Gastrocnemius medialis (tissue), 4 donors: ENCODE data around the gene ZDHHC7.

ENCODE experiments used
- POLR2A ChIP-seq, 2 donors: fragments of 450-650 bp; IDR thresholded peaks; one replicate each; pipeline ENCODE4 v1.6.1; 2017; ENCODE audit warnings: antibody characterized with exemption in 2 of 2, mild to moderate bottlenecking in 2 of 2, moderate library complexity in 2 of 2
- TF ChIP-seq, protein P1 (sequence below), 5 experiments: fragments of 450-650 bp in 3 of 5; fragments of 200-600 bp in 2 of 5; sonication (generic) in 2 of 5; IDR thresholded peaks in 4 of 5; conservative IDR thresholded peaks in 1 of 5; 1 replicate in 4 of 5; 2 replicates in 1 of 5; pipeline ENCODE4 v1.5.1; 2016 to 2019; ENCODE audit warnings: antibody characterized with exemption in 5 of 5, mild to moderate bottlenecking in 3 of 5, moderate library complexity in 3 of 5

DNA sequence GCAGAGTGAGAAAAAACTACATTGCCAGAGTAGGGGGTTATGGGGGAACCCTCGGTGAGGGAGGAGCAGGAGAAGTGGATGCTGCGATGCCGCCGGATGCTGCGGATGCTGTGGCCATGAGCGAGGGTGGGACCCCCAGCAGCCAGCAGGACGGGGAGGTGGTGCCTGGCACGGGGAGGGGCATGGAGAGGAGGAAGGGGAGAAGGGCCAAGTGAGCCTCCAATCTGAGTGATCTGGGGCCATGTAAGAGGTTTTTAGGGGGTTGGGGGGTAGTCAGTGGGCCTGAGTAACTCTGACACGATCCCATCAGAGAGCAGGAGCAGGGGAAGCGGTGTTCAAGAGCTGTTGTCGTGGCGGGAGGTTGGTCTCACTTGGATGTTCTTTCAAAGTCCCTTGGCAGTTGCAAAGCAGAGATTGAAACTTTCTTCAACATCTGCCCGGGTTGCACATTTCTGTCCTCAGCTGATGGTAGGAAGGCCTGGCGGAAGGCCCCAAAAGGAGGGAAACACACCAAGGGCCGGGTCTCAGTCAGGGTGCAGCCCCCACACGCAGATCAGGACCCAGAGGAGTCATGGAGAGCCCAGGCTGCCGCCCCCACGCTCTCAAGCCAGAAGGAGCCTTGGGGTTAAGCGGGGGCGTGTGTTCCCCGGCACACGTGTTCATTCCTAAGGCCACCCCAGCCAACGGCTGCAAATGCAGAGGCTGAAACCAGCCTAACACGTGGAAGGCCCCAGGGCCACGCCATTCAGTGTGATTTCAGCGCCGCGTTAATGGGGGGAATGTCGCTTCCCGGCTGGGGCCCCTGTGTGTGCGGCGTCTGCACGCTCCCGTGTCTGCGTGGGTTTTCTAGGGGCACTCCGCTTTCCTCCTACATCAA is 81.7 kb downstream of the ZDHHC7 start:
- TF ChIP-seq, protein P1, sequence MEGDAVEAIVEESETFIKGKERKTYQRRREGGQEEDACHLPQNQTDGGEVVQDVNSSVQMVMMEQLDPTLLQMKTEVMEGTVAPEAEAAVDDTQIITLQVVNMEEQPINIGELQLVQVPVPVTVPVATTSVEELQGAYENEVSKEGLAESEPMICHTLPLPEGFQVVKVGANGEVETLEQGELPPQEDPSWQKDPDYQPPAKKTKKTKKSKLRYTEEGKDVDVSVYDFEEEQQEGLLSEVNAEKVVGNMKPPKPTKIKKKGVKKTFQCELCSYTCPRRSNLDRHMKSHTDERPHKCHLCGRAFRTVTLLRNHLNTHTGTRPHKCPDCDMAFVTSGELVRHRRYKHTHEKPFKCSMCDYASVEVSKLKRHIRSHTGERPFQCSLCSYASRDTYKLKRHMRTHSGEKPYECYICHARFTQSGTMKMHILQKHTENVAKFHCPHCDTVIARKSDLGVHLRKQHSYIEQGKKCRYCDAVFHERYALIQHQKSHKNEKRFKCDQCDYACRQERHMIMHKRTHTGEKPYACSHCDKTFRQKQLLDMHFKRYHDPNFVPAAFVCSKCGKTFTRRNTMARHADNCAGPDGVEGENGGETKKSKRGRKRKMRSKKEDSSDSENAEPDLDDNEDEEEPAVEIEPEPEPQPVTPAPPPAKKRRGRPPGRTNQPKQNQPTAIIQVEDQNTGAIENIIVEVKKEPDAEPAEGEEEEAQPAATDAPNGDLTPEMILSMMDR (IDR thresholded peaks at IDR 0.05 in 4 of 5, conservative IDR thresholded peaks at IDR 0.05 in 1 of 5) = no peak
- TF ChIP-seq POLR2A (IDR thresholded peaks at IDR 0.05) = no peak
